Adipocyte (in vitro differentiated cells): Measurements from ENCODE around the gene ALPL.
A peak's percentile ranks its signal among the peaks of the same experiment; 100 is the strongest.

Experiments used
- DNase-seq: peaks from one replicate; pipeline ENCODE4 v3.0.0-alpha.2; 2015; ENCODE audit warnings: low read depth
- H3K27me3 ChIP-seq: replicated peaks from 2 replicates; pipeline ENCODE4 v1.7.0; 2013; ENCODE audit warnings: mild to moderate bottlenecking, low read length, moderate library complexity; ENCODE audit not compliant: control insufficient read depth, insufficient read depth
- H3K36me3 ChIP-seq: 2 replicates; pipeline ENCODE4 v1.7.0; 2013; ENCODE audit warnings: low read length, mild to moderate bottlenecking, moderate library complexity; ENCODE audit not compliant: control insufficient read depth, insufficient read depth, severe bottlenecking
- H3K4me1 ChIP-seq: 2 replicates; pipeline ENCODE4 v1.7.0; 2013; ENCODE audit warnings: mild to moderate bottlenecking, low read length, moderate library complexity; ENCODE audit not compliant: control insufficient read depth, insufficient read depth
- H3K4me3 ChIP-seq: 2 replicates; pipeline ENCODE4 v1.7.0; 2013; ENCODE audit warnings: mild to moderate bottlenecking, low read length, moderate library complexity
- H3K9ac ChIP-seq: 2 replicates; pipeline ENCODE4 v1.7.0; 2013; ENCODE audit warnings: mild to moderate bottlenecking, low read length, moderate library complexity
- H3K9me3 ChIP-seq: 2 replicates; pipeline ENCODE4 v1.7.0; 2013; ENCODE audit warnings: mild to moderate bottlenecking, low read length, moderate library complexity; ENCODE audit not compliant: control insufficient read depth

ALPL gene

DNA sequence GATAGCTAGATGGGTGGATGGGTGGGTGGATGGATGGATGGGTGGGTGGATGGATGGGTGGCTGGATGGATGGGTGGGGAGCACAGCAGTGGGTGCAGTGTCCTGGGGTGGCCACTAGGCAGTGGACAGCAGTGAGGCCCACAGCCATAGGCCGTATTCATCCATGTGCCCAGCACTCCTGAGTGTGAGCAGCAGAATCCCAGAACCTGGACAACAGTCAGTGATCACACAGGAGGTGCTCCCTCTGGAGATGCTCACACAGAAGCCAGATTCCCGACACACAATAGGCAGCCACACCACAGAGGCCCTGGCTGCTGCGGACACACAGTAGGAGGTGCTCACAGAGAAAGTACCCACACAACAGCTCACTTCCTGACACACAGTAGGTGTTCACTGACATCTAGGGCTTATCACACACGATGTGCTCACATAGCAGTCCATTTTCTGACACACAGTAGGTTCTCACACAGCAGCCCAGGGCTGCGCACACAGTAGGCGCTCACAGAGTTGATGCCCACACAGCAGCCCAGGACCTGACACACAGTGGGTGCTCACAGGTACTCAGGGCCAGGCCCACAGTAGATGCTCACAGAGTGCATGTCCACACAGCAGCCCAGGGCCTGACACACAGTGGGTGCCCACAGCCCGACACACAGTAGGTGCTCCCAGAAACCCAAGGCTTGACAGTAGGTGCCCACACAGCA lies 95.9 kb downstream of the ALPL start:
- H3K9me3 ChIP-seq = no peaks in the 10 kb centered on the region
- no peaks in the 10 kb centered on the region for H3K36me3 ChIP-seq
- H3K4me1 ChIP-seq = no peaks in the 10 kb centered on the region
- H3K9ac ChIP-seq = no peak overlapping the region
- DNase-seq = no peak
- no peak overlapping the region for H3K4me3 ChIP-seq
- peaks cover 38% of the 10 kb centered on the region for H3K27me3 ChIP-seq

GRCh38 chr1:21605964-21606705 lies 96.9 kb downstream of the ALPL start:
- no peaks in the 10 kb centered on the region for H3K4me1 ChIP-seq
- H3K36me3 ChIP-seq = no peaks in the 10 kb centered on the region
- H3K4me3 ChIP-seq = no peak overlapping the region
- H3K9me3 ChIP-seq = no peaks in the 10 kb centered on the region
- DNase-seq = no peak
- peaks cover 31% of the 10 kb centered on the region for H3K27me3 ChIP-seq
- H3K9ac ChIP-seq = no peak overlapping the region

GRCh38 chr1:21607549-21608529 lies 98.6 kb downstream of the ALPL start:
- no peaks in the 10 kb centered on the region for H3K36me3 ChIP-seq
- H3K4me1 ChIP-seq = no peaks in the 10 kb centered on the region
- peaks cover 26% of the 10 kb centered on the region for H3K27me3 ChIP-seq
- peak; percentile 51 for DNase-seq
- H3K4me3 ChIP-seq = no peak overlapping the region
- no peaks in the 10 kb centered on the region for H3K9me3 ChIP-seq
- no peak overlapping the region for H3K9ac ChIP-seq

- Histone ChIP-seq H3K36me3 (no peaks in the 10 kb centered on the region), H3K4me3 (no peak overlapping the region), H3K27me3 (peaks cover 31% of the 10 kb centered on the region), H3K9me3 (no peaks in the 10 kb centered on the region), H3K4me1 (no peaks in the 10 kb centered on the region), H3K9ac (no peak overlapping the region)
- DNase-seq = no peak
Measured at GRCh38 chr1:21608798-21609197, 99.6 kb downstream of the ALPL start.

GRCh38 chr1:21610027-21610426 lies 100.8 kb downstream of the ALPL start:
- no peak overlapping the region for H3K4me3 ChIP-seq
- H3K27me3 ChIP-seq = peaks cover 25% of the 10 kb centered on the region
- no peak overlapping the region for H3K9ac ChIP-seq
- DNase-seq = no peak
- H3K36me3 ChIP-seq = no peaks in the 10 kb centered on the region
- H3K9me3 ChIP-seq = no peaks in the 10 kb centered on the region
- H3K4me1 ChIP-seq = no peaks in the 10 kb centered on the region

GRCh38 chr1:21610989-21611785 lies 102.0 kb downstream of the ALPL start:
- Histone ChIP-seq H3K9me3 (no peaks in the 10 kb centered on the region), H3K36me3 (no peaks in the 10 kb centered on the region), H3K9ac (no peak overlapping the region), H3K4me1 (no peaks in the 10 kb centered on the region), H3K27me3 (peaks cover 25% of the 10 kb centered on the region), H3K4me3 (no peak overlapping the region)
- DNase-seq = no peak

- H3K27me3 ChIP-seq = peaks cover 25% of the 10 kb centered on the region
- H3K4me1 ChIP-seq = no peaks in the 10 kb centered on the region
- DNase-seq = no peak
- H3K9me3 ChIP-seq = no peaks in the 10 kb centered on the region
- H3K9ac ChIP-seq = no peak overlapping the region
- no peak overlapping the region for H3K4me3 ChIP-seq
- no peaks in the 10 kb centered on the region for H3K36me3 ChIP-seq
Measured at GRCh38 chr1:21612057-21612456, 102.8 kb downstream of the ALPL start.

GRCh38 chr1:21613072-21613867 lies 104.0 kb downstream of the ALPL start:
- peaks cover 25% of the 10 kb centered on the region for H3K27me3 ChIP-seq
- no peak for DNase-seq
- H3K4me1 ChIP-seq = no peaks in the 10 kb centered on the region
- no peak overlapping the region for H3K9ac ChIP-seq
- H3K9me3 ChIP-seq = no peaks in the 10 kb centered on the region
- no peak overlapping the region for H3K4me3 ChIP-seq
- no peaks in the 10 kb centered on the region for H3K36me3 ChIP-seq

DNA sequence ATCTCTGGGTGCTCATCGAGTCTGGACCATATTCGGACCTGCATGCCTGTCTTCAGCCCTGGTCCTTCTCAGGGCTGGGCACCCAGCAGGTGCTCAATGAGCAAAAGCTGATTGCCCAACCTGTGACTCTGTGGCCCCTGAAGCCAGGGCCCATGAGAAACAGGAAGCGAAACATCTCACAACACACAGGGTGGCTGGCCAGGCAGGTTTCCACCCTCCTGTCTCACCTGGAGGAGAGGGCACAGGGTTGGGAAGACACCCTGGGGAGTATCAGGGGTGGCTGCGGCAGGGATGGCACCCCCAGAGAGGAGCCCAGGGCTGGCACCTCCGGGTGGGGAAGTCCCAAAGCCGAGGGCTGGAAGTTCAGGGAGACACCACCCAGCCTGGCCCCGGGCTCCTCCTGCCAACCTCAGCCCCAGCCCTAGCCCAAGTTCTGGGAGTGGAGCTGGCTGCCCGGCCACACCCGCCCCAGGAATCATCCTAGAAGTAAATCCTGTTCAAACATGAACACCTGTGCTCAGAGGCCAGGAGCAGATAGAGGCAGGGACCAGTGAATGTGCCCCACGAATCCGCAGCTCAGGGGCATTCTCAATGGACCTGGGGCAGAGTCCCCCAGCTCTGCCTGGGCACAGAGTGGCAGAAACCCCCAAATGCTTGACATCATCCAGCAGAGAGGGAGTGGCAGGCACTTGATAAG lies 105.3 kb downstream of the ALPL start:
- H3K9ac ChIP-seq = no peak overlapping the region
- no peaks in the 10 kb centered on the region for H3K36me3 ChIP-seq
- H3K27me3 ChIP-seq = peaks cover 27% of the 10 kb centered on the region
- H3K9me3 ChIP-seq = no peaks in the 10 kb centered on the region
- H3K4me1 ChIP-seq = no peaks in the 10 kb centered on the region
- H3K4me3 ChIP-seq = no peak overlapping the region
- DNase-seq = no peak

DNA sequence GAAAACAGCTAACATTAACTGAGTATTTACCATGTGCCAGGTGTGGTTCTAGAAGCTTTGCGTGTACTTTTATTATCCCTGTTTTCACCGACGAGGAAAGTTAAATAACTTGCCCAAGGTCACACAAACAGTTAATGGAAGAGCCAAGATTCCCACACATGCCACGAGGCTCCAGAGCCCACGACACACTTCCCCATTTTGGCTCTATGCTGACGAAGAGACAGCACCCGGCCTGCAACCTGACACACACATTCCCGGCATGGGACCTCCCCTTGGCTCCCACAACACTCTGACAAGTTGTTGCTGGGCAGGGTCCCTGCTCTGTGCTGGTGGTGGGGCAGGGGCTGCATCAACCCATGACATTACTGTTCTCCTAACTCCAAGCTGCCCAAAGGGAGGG lies 107.1 kb downstream of the ALPL start:
- Histone ChIP-seq H3K9ac (no peak overlapping the region), H3K36me3 (no peaks in the 10 kb centered on the region), H3K4me1 (no peaks in the 10 kb centered on the region), H3K9me3 (no peaks in the 10 kb centered on the region), H3K4me3 (no peak overlapping the region), H3K27me3 (peaks cover 42% of the 10 kb centered on the region)
- no peak for DNase-seq
